Smooth muscle cell (in vitro differentiated cells): Measurements from ENCODE around the gene ZNF513. TPM values are rescaled to one million over a fixed set of nuclear protein-coding genes. Genes with fewer than 3 reads are reported as not detected.

Experiments
- DNase-seq: peaks from one replicate; lab custom pipeline; 2025; ENCODE audit not compliant: unreplicated experiment; lab: John Stamatoyannopoulos, UW
- H2AFZ ChIP-seq: fragments of 200-600 bp; sonication (generic); 2 replicates; pipeline ENCODE4 v1.6.0; 2016; ENCODE audit warnings: antibody characterized with exemption, low read depth, mild to moderate bottlenecking
- H3F3A ChIP-seq: fragments of 200-600 bp; sonication (generic); 2 replicates; pipeline ENCODE4 v1.6.0; 2017; ENCODE audit warnings: antibody characterized with exemption, low read depth
- H3K27ac ChIP-seq: fragments of 200-600 bp; sonication (generic); 2 replicates; pipeline ENCODE4 v1.5.1; 2016; ENCODE audit warnings: low read depth, mild to moderate bottlenecking
- H3K27me3 ChIP-seq: fragments of 200-600 bp; sonication (generic); 2 replicates; pipeline ENCODE4 v1.6.1; 2016; ENCODE audit warnings: low read depth, mild to moderate bottlenecking
- H3K36me3 ChIP-seq: fragments of 200-600 bp; sonication (generic); 2 replicates; pipeline ENCODE4 v1.5.1; 2016; ENCODE audit warnings: low read depth
- H3K4me1 ChIP-seq: fragments of 200-600 bp; sonication (generic); 2 replicates; pipeline ENCODE4 v1.5.1; 2016; ENCODE audit warnings: low read depth
- H3K4me2 ChIP-seq: fragments of 200-600 bp; sonication (generic); 2 replicates; pipeline ENCODE4 v1.6.0; 2016; ENCODE audit warnings: mild to moderate bottlenecking
- H3K4me3 ChIP-seq: fragments of 200-600 bp; sonication (generic); 2 replicates; pipeline ENCODE4 v1.5.1; 2016; ENCODE audit warnings: mild to moderate bottlenecking
- H3K79me2 ChIP-seq: fragments of 200-600 bp; sonication (generic); 2 replicates; pipeline ENCODE4 v1.6.0; 2016; ENCODE audit warnings: low read depth, mild to moderate bottlenecking
- H3K9ac ChIP-seq: fragments of 200-600 bp; sonication (generic); 2 replicates; pipeline ENCODE4 v1.6.0; 2016; ENCODE audit warnings: low read depth
- H3K9me3 ChIP-seq: fragments of 200-600 bp; sonication (generic); replicated peaks from 2 replicates; pipeline ENCODE4 v1.5.1; 2016; ENCODE audit warnings: low read depth
- H4K20me1 ChIP-seq: fragments of 200-600 bp; sonication (generic); 2 replicates; pipeline ENCODE4 v1.6.0; 2016; ENCODE audit warnings: low read depth
- WGBS: methylation state at CpG from one replicate; pipeline ENCODE4 v1.1.7; 2016; ENCODE audit warnings: low lambda C conversion rate; 5-methylcytosine and 5-hydroxymethylcytosine counted together
- polyA plus RNA-seq: library from polyadenylated mRNA; unstranded; fragments of >200 nt; fragmentation: Nextera tagmentation; extraction: Ambion mirVana; gene quantifications from 2 replicates; pipeline ENCODE4 v1.2.1, GENCODE V29; 2016
- total RNA-seq: library from RNA; depleted of rRNA; stranded (reverse); fragments of >200 nt; gene quantifications from 2 replicates; pipeline ENCODE4 v1.2.3, GENCODE V29; 2014
- TF ChIP-seq, protein P1 (sequence below): fragments of 200-600 bp; sonication (generic); IDR thresholded peaks from 2 replicates; pipeline ENCODE4 v1.5.1; 2017; ENCODE audit warnings: borderline replicate concordance, mild to moderate bottlenecking, antibody characterized with exemption; ENCODE audit not compliant: insufficient read depth, poor library complexity, severe bottlenecking

Gene ZNF513
- total and polyA plus RNA-seq, 2 experiments from 2014 or later, result 7.6 to 21.3 TPM

- Histone ChIP-seq H3K9ac (no peak overlapping the region), H3K4me3 (no peak overlapping the region), H3K4me1 (no peaks in the 10 kb centered on the region), H3K9me3 (no peaks in the 10 kb centered on the region), H3K4me2 (no peak overlapping the region), H4K20me1 (no peaks in the 10 kb centered on the region), H3K79me2 (no peaks in the 10 kb centered on the region), H3K36me3 (peaks cover 8% of the 10 kb centered on the region), H3K27me3 (no peaks in the 10 kb centered on the region), H3K27ac (no peak overlapping the region), H2AFZ (no peak overlapping the region), H3F3A (no peaks in the 10 kb centered on the region)
- TF ChIP-seq, protein P1, sequence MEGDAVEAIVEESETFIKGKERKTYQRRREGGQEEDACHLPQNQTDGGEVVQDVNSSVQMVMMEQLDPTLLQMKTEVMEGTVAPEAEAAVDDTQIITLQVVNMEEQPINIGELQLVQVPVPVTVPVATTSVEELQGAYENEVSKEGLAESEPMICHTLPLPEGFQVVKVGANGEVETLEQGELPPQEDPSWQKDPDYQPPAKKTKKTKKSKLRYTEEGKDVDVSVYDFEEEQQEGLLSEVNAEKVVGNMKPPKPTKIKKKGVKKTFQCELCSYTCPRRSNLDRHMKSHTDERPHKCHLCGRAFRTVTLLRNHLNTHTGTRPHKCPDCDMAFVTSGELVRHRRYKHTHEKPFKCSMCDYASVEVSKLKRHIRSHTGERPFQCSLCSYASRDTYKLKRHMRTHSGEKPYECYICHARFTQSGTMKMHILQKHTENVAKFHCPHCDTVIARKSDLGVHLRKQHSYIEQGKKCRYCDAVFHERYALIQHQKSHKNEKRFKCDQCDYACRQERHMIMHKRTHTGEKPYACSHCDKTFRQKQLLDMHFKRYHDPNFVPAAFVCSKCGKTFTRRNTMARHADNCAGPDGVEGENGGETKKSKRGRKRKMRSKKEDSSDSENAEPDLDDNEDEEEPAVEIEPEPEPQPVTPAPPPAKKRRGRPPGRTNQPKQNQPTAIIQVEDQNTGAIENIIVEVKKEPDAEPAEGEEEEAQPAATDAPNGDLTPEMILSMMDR, result no peak
- WGBS, result 94% methylated on average over 3 of the region's 3 CpGs
- DNase-seq, result no peak
Measured at GRCh38 chr2:27335311-27335710, 45.2 kb downstream of the ZNF513 start.

Other genes starting within 250 kb of the ZNF513 start
- gene PREB, start 246.1 kb downstream of the ZNF513 start, total RNA-seq, result 44.9 and 53.2 TPM in 2 replicates
- gene PREB, start 246.1 kb downstream of the ZNF513 start, polyA plus RNA-seq, result 62.6 and 78.5 TPM in 2 replicates
- not detected in 2 replicates for gene PRR30, start 241.3 kb downstream of the ZNF513 start, total RNA-seq
- not detected in 2 replicates for gene PRR30, start 241.3 kb downstream of the ZNF513 start, polyA plus RNA-seq
- gene TCF23, start 231.7 kb downstream of the ZNF513 start, total RNA-seq, result not detected in 2 replicates
- gene TCF23, start 231.7 kb downstream of the ZNF513 start, polyA plus RNA-seq, result not detected in 2 replicates
- 233 and 243 TPM in 2 replicates for gene ATRAID, start 168.7 kb downstream of the ZNF513 start, total RNA-seq
- 319 and 335 TPM in 2 replicates for gene ATRAID, start 168.7 kb downstream of the ZNF513 start, polyA plus RNA-seq
- gene SLC5A6, start 168.5 kb downstream of the ZNF513 start, total RNA-seq, result 32.3 and 49.8 TPM in 2 replicates
- gene SLC5A6, start 168.5 kb downstream of the ZNF513 start, polyA plus RNA-seq, result 25.7 and 35.8 TPM in 2 replicates
- 20.3 and 20.4 TPM in 2 replicates for gene CAD, start 163.4 kb downstream of the ZNF513 start, total RNA-seq
- 32.4 and 34.3 TPM in 2 replicates for gene CAD, start 163.4 kb downstream of the ZNF513 start, polyA plus RNA-seq
- gene SLC30A3, start 117.7 kb downstream of the ZNF513 start, total RNA-seq, result not detected in 2 replicates
- gene SLC30A3, start 117.7 kb downstream of the ZNF513 start, polyA plus RNA-seq, result 0.17 TPM in 1 of 2 replicates, not detected in the other
- not detected in 2 replicates for gene DNAJC5G, start 105.3 kb downstream of the ZNF513 start, total RNA-seq
- gene DNAJC5G, start 105.3 kb downstream of the ZNF513 start, polyA plus RNA-seq, result not detected in 2 replicates
- gene TRIM54, start 98.3 kb downstream of the ZNF513 start, total RNA-seq, result 0.22 TPM in 1 of 2 replicates, not detected in the other
- gene TRIM54, start 98.3 kb downstream of the ZNF513 start, polyA plus RNA-seq, result 0.80 TPM in 1 of 2 replicates, not detected in the other
- gene UCN, start 72.3 kb downstream of the ZNF513 start, total RNA-seq, result 0.36 and 0.54 TPM in 2 replicates
- gene UCN, start 72.3 kb downstream of the ZNF513 start, polyA plus RNA-seq, result 2.7 and 3.6 TPM in 2 replicates
- gene MPV17, start 57.6 kb downstream of the ZNF513 start, total RNA-seq, result 87.1 and 114 TPM in 2 replicates
- 117 and 128 TPM in 2 replicates for gene MPV17, start 57.6 kb downstream of the ZNF513 start, polyA plus RNA-seq
- 37.7 and 42.3 TPM in 2 replicates for gene GTF3C2, start 24.0 kb downstream of the ZNF513 start, total RNA-seq
- gene GTF3C2, start 24.0 kb downstream of the ZNF513 start, polyA plus RNA-seq, result 40.3 and 53.8 TPM in 2 replicates
- gene EIF2B4, start 10.4 kb downstream of the ZNF513 start, total RNA-seq, result 30.6 and 36.4 TPM in 2 replicates
- 70.2 and 80.0 TPM in 2 replicates for gene EIF2B4, start 10.4 kb downstream of the ZNF513 start, polyA plus RNA-seq
- 84.5 and 88.4 TPM in 2 replicates for gene SNX17, start 10.1 kb downstream of the ZNF513 start, total RNA-seq
- 128 and 155 TPM in 2 replicates for gene SNX17, start 10.1 kb downstream of the ZNF513 start, polyA plus RNA-seq
- 30.2 and 32.8 TPM in 2 replicates for gene PPM1G, start 28.9 kb upstream of the ZNF513 start, total RNA-seq
- gene PPM1G, start 28.9 kb upstream of the ZNF513 start, polyA plus RNA-seq, result 48.7 and 60.0 TPM in 2 replicates
- 134 and 145 TPM in 2 replicates for gene NRBP1, start 47.9 kb upstream of the ZNF513 start, total RNA-seq
- gene NRBP1, start 47.9 kb upstream of the ZNF513 start, polyA plus RNA-seq, result 195 and 197 TPM in 2 replicates
- gene KRTCAP3, start 61.6 kb upstream of the ZNF513 start, total RNA-seq, result 1.7 and 2.9 TPM in 2 replicates
- gene KRTCAP3, start 61.6 kb upstream of the ZNF513 start, polyA plus RNA-seq, result 3.2 and 9.2 TPM in 2 replicates
- gene IFT172, start 109.0 kb upstream of the ZNF513 start, total RNA-seq, result 17.4 and 26.3 TPM in 2 replicates
- gene IFT172, start 109.0 kb upstream of the ZNF513 start, polyA plus RNA-seq, result 12.5 and 22.2 TPM in 2 replicates
- gene FNDC4, start 114.5 kb upstream of the ZNF513 start, total RNA-seq, result 6.7 and 8.8 TPM in 2 replicates
- gene FNDC4, start 114.5 kb upstream of the ZNF513 start, polyA plus RNA-seq, result 20.3 and 24.1 TPM in 2 replicates
- gene GCKR, start 116.1 kb upstream of the ZNF513 start, total RNA-seq, result not detected in 2 replicates
- 0.48 and 0.70 TPM in 2 replicates for gene GCKR, start 116.1 kb upstream of the ZNF513 start, polyA plus RNA-seq
- 15.6 and 18.6 TPM in 2 replicates for gene ZNF512, start 202.3 kb upstream of the ZNF513 start, total RNA-seq
- 12.2 and 13.6 TPM in 2 replicates for gene ZNF512, start 202.3 kb upstream of the ZNF513 start, polyA plus RNA-seq
- gene CCDC121, start 248.3 kb upstream of the ZNF513 start, total RNA-seq, result 0.81 and 6.3 TPM in 2 replicates
- gene CCDC121, start 248.3 kb upstream of the ZNF513 start, polyA plus RNA-seq, result 1.7 and 3.4 TPM in 2 replicates
- 39.0 and 51.6 TPM in 2 replicates for gene GPN1, start 248.3 kb upstream of the ZNF513 start, total RNA-seq
- 52.7 and 54.0 TPM in 2 replicates for gene GPN1, start 248.3 kb upstream of the ZNF513 start, polyA plus RNA-seq